Neural cell (in vitro differentiated cells): ENCODE measurements around the gene KLHL22.

Experiments
- EP300 ChIP-seq: fragments of 450-650 bp; conservative IDR thresholded peaks from 2 replicates; pipeline ENCODE4 v1.6.1; 2014; ENCODE audit warnings: antibody characterized with exemption, mild to moderate bottlenecking, moderate library complexity; ENCODE audit not compliant: poor library complexity, severe bottlenecking
- EZH2 ChIP-seq: fragments of 200-600, 300-800 bp; shearing (Covaris generic), sonication (generic); IDR thresholded peaks from 2 replicates; pipeline ENCODE4 v1.6.1; 2014; ENCODE audit warnings: antibody characterized with exemption, low read length, borderline replicate concordance, mild to moderate bottlenecking; ENCODE audit not compliant: insufficient read depth, poor library complexity, severe bottlenecking
- POLR2AphosphoS5 ChIP-seq: IDR thresholded peaks from 2 replicates; pipeline ENCODE4 v1.6.1; 2012
- RAD21 ChIP-seq: fragments of 450-650 bp; conservative IDR thresholded peaks from 2 replicates; pipeline ENCODE4 v1.6.1; 2014; ENCODE audit warnings: antibody characterized with exemption, mild to moderate bottlenecking, moderate library complexity
- SMC3 ChIP-seq: fragments of 450-650 bp; conservative IDR thresholded peaks from 2 replicates; pipeline ENCODE4 v1.6.1; 2014; ENCODE audit warnings: antibody characterized with exemption, mild to moderate bottlenecking, moderate library complexity; ENCODE audit not compliant: poor library complexity
- TAF1 ChIP-seq: IDR thresholded peaks from 2 replicates; pipeline ENCODE4 v1.6.1; 2012; ENCODE audit warnings: low read depth
- TF ChIP-seq, protein P1 (sequence below): fragments of 450-650 bp; IDR thresholded peaks from 2 replicates; pipeline ENCODE4 v1.5.1; 2014; ENCODE audit warnings: antibody characterized with exemption, mild to moderate bottlenecking, moderate library complexity; ENCODE audit not compliant: poor library complexity, severe bottlenecking
- TF ChIP-seq, protein P2 (sequence below): IDR thresholded peaks from 2 replicates; pipeline ENCODE4 v1.6.1; 2012; ENCODE audit warnings: borderline replicate concordance

DNA sequence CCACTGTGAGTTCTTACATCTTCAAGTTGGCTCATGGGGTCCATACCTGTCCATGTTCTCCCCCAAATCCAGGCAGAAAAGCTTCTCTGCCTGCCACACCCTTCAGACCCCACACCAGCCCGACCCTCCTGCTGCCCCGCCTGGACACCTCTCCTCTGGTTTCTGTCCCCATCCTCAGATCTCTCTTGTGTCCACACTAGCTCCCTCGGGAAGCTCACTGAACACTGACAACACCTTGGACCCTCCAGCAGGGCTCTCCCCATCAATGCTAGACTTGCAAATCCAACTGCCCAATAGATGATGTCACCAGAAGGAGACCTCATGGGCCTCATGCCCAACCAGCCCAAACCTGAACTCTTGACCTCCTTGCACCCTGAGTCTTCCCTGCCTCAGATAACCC is 60.8 kb downstream of the KLHL22 start:
- TF ChIP-seq, protein P1, sequence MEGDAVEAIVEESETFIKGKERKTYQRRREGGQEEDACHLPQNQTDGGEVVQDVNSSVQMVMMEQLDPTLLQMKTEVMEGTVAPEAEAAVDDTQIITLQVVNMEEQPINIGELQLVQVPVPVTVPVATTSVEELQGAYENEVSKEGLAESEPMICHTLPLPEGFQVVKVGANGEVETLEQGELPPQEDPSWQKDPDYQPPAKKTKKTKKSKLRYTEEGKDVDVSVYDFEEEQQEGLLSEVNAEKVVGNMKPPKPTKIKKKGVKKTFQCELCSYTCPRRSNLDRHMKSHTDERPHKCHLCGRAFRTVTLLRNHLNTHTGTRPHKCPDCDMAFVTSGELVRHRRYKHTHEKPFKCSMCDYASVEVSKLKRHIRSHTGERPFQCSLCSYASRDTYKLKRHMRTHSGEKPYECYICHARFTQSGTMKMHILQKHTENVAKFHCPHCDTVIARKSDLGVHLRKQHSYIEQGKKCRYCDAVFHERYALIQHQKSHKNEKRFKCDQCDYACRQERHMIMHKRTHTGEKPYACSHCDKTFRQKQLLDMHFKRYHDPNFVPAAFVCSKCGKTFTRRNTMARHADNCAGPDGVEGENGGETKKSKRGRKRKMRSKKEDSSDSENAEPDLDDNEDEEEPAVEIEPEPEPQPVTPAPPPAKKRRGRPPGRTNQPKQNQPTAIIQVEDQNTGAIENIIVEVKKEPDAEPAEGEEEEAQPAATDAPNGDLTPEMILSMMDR = no peak
- no peak for TF ChIP-seq POLR2AphosphoS5
- no peak for TF ChIP-seq RAD21
- no peak for TF ChIP-seq EZH2
- TF ChIP-seq TAF1 = no peak
- no peak for TF ChIP-seq SMC3
- no peak for TF ChIP-seq EP300
- TF ChIP-seq, protein P2, sequence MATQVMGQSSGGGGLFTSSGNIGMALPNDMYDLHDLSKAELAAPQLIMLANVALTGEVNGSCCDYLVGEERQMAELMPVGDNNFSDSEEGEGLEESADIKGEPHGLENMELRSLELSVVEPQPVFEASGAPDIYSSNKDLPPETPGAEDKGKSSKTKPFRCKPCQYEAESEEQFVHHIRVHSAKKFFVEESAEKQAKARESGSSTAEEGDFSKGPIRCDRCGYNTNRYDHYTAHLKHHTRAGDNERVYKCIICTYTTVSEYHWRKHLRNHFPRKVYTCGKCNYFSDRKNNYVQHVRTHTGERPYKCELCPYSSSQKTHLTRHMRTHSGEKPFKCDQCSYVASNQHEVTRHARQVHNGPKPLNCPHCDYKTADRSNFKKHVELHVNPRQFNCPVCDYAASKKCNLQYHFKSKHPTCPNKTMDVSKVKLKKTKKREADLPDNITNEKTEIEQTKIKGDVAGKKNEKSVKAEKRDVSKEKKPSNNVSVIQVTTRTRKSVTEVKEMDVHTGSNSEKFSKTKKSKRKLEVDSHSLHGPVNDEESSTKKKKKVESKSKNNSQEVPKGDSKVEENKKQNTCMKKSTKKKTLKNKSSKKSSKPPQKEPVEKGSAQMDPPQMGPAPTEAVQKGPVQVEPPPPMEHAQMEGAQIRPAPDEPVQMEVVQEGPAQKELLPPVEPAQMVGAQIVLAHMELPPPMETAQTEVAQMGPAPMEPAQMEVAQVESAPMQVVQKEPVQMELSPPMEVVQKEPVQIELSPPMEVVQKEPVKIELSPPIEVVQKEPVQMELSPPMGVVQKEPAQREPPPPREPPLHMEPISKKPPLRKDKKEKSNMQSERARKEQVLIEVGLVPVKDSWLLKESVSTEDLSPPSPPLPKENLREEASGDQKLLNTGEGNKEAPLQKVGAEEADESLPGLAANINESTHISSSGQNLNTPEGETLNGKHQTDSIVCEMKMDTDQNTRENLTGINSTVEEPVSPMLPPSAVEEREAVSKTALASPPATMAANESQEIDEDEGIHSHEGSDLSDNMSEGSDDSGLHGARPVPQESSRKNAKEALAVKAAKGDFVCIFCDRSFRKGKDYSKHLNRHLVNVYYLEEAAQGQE = no peak
